GM06990 (cell line): ENCODE measurements around the gene GRM7.

Experiments
- DNase-seq: peaks from one replicate; pipeline ENCODE4 v3.0.0-alpha.2; 2011; ENCODE audit not compliant: insufficient read length; ENCODE audit errors: extremely low read depth
- H3K27me3 ChIP-seq: replicated peaks from 2 replicates; pipeline ENCODE4 v1.6.0; 2011; ENCODE audit warnings: low read length; ENCODE audit not compliant: control insufficient read depth, insufficient read depth
- H3K36me3 ChIP-seq: 2 replicates; pipeline ENCODE4 v1.5.1; 2011; ENCODE audit warnings: low read length; ENCODE audit not compliant: control insufficient read depth, insufficient read depth
- H3K4me3 ChIP-seq: replicated peaks from 2 replicates; pipeline ENCODE4 v1.5.1; 2011; ENCODE audit warnings: low read depth, mild to moderate bottlenecking, control low read depth, low read length
- CTCF ChIP-seq: IDR thresholded peaks from 2 replicates; pipeline ENCODE4 v1.5.1; 2011; ENCODE audit warnings: low read length, control low read depth, mild to moderate bottlenecking, inconsistent platforms; ENCODE audit not compliant: insufficient read depth, poor library complexity, severe bottlenecking

GRM7 gene

GRCh38 chr3:7737263-7737662, 876.3 kb downstream of the GRM7 start:
- Histone ChIP-seq H3K27me3 (no peaks in the 10 kb centered on the region), H3K36me3 (no peaks in the 10 kb centered on the region), H3K4me3 (no peak overlapping the region)
- DNase-seq, result no peak
- no peak for TF ChIP-seq CTCF

- Histone ChIP-seq H3K36me3 (no peaks in the 10 kb centered on the region), H3K27me3 (no peaks in the 10 kb centered on the region), H3K4me3 (no peak overlapping the region)
- no peak for DNase-seq
- TF ChIP-seq CTCF, result no peak
Measured at GRCh38 chr3:7739754-7740153, 878.8 kb downstream of the GRM7 start.

- TF ChIP-seq CTCF, result no peak
- Histone ChIP-seq H3K27me3 (no peaks in the 10 kb centered on the region), H3K4me3 (no peak overlapping the region), H3K36me3 (no peaks in the 10 kb centered on the region)
- DNase-seq, result no peak
Measured at GRCh38 chr3:7740458-7740857, 879.5 kb downstream of the GRM7 start.

GRCh38 chr3:7744850-7745249, 883.9 kb downstream of the GRM7 start:
- Histone ChIP-seq H3K4me3 (no peak overlapping the region), H3K27me3 (no peaks in the 10 kb centered on the region), H3K36me3 (no peaks in the 10 kb centered on the region)
- no peak for TF ChIP-seq CTCF
- no peak for DNase-seq

- Histone ChIP-seq H3K4me3 (no peak overlapping the region), H3K36me3 (no peaks in the 10 kb centered on the region), H3K27me3 (no peaks in the 10 kb centered on the region)
- no peak for TF ChIP-seq CTCF
- no peak for DNase-seq
Measured at GRCh38 chr3:7745711-7746110, 884.8 kb downstream of the GRM7 start.

- no peaks in the 10 kb centered on the region for H3K27me3 ChIP-seq
- no peak overlapping the region for H3K4me3 ChIP-seq
- DNase-seq, result no peak
- H3K36me3 ChIP-seq, result no peaks in the 10 kb centered on the region
- no peak for TF ChIP-seq CTCF
Measured at GRCh38 chr3:7749931-7750695, 889.2 kb downstream of the GRM7 start.
